Measurements from ENCODE around the gene FGF2.
"Not testable (repeated sequence)": the region's sequence is repeated elsewhere in the genome, so short reads cannot be mapped to it uniquely, and the experiment has no call there.

FGF2 gene

GRCh38 chr4:122847931-122848330 is 21.3 kb downstream of the FGF2 start:
- no peak for DNase-seq

- DNase-seq, result not testable (repeated sequence)
Observed at GRCh38 chr4:122849789-122850188, 23.2 kb downstream of the FGF2 start.

GRCh38 chr4:122851568-122851967 is 24.9 kb downstream of the FGF2 start:
- DNase-seq, result no peak

GRCh38 chr4:122854447-122855352 is 28.1 kb downstream of the FGF2 start:
- no peak for DNase-seq

GRCh38 chr4:122855353-122855890 is 28.8 kb downstream of the FGF2 start:
- DNase-seq, result no peak

GRCh38 chr4:122857160-122857559 is 30.5 kb downstream of the FGF2 start:
- no peak for DNase-seq

- DNase-seq, result no peak
Observed at GRCh38 chr4:122858705-122859104, 32.1 kb downstream of the FGF2 start.

- no peak for DNase-seq
Observed at GRCh38 chr4:122861172-122861943, 34.7 kb downstream of the FGF2 start.

- DNase-seq, result no peak
Observed at GRCh38 chr4:122863639-122864038, 37.0 kb downstream of the FGF2 start.

- no peak for DNase-seq
Observed at GRCh38 chr4:122865425-122865824, 38.8 kb downstream of the FGF2 start.

- not testable (repeated sequence) for DNase-seq
Observed at GRCh38 chr4:122868235-122868634, 41.6 kb downstream of the FGF2 start.

GRCh38 chr4:122873146-122873545 is 46.5 kb downstream of the FGF2 start:
- no peak for DNase-seq

- DNase-seq, result no peak
Observed at GRCh38 chr4:122873821-122874593, 47.4 kb downstream of the FGF2 start.

- no peak for DNase-seq
Observed at GRCh38 chr4:122875949-122876348, 49.3 kb downstream of the FGF2 start.

- DNase-seq, result no peak
Observed at GRCh38 chr4:122876456-122876855, 49.8 kb downstream of the FGF2 start.

GRCh38 chr4:122879001-122879400 is 52.4 kb downstream of the FGF2 start:
- DNase-seq, result no peak

GRCh38 chr4:122882857-122883735 is 56.5 kb downstream of the FGF2 start:
- DNase-seq, result no peak

GRCh38 chr4:122884499-122884898 is 57.9 kb downstream of the FGF2 start:
- no peak for DNase-seq

- no peak for DNase-seq
Observed at GRCh38 chr4:122889726-122890125, 63.1 kb downstream of the FGF2 start.

- no peak for DNase-seq
Observed at GRCh38 chr4:122890147-122890795, 63.6 kb downstream of the FGF2 start.

GRCh38 chr4:122894827-122895226 is 68.2 kb downstream of the FGF2 start:
- no peak for DNase-seq

Measured in NCI-H1694 (cell line).